Stimulated activated CD8-positive, alpha-beta memory T cell treated with anti-CD3 and anti-CD28 coated beads, Interleukin-7, amount 100 ng/mL, for 24 hours (primary cell): ENCODE measurements around the gene GAS2.
"Not testable (repeated sequence)": the region's sequence is repeated elsewhere in the genome, so short reads cannot be mapped to it uniquely, and the experiment has no call there.

Experiments
- DNase-seq: peaks from one replicate; pipeline ENCODE4 v3.0.0-alpha.2; 2020; ENCODE audit warnings: low read depth

Gene GAS2

GRCh38 chr11:22666325-22666687 is at the start of gene GAS2:
GAS2 (plus strand) TSS chr11:22666611; CDS start chr11:22674870, 8,259 bp downstream.
- no peak for DNase-seq

- DNase-seq = no peak
Observed at GRCh38 chr11:22617868-22618267, 48.5 kb upstream of the GAS2 start.

GRCh38 chr11:22624742-22625447 is 41.5 kb upstream of the GAS2 start:
- DNase-seq = peak; percentile 31

GRCh38 chr11:22625448-22626287 is 40.7 kb upstream of the GAS2 start, which contains the start of gene FANCF:
FANCF (minus strand) TSS chr11:22625823; CDS start chr11:22625810, 13 bp downstream.
- peak; percentile 80 for DNase-seq

GRCh38 chr11:22626573-22627239 is 39.7 kb upstream of the GAS2 start:
- DNase-seq = no peak

- no peak for DNase-seq
Observed at GRCh38 chr11:22627421-22627820, 39.0 kb upstream of the GAS2 start.

- DNase-seq = no peak
Observed at GRCh38 chr11:22633354-22633902, 33.0 kb upstream of the GAS2 start.

GRCh38 chr11:22634897-22635629 is 31.3 kb upstream of the GAS2 start:
- no peak for DNase-seq

- DNase-seq = no peak
Observed at GRCh38 chr11:22635689-22636088, 30.7 kb upstream of the GAS2 start.

GRCh38 chr11:22640862-22641261 is 25.5 kb upstream of the GAS2 start:
- no peak for DNase-seq

- DNase-seq = no peak
Observed at GRCh38 chr11:22641559-22641958, 24.9 kb upstream of the GAS2 start.

- DNase-seq = not testable (repeated sequence)
Observed at GRCh38 chr11:22652346-22652745, 14.1 kb upstream of the GAS2 start.

- no peak for DNase-seq
Observed at GRCh38 chr11:22656130-22656529, 10.3 kb upstream of the GAS2 start.

- DNase-seq = no peak
Observed at GRCh38 chr11:22657101-22657694, 9.2 kb upstream of the GAS2 start.

GRCh38 chr11:22659783-22660182 is 6.6 kb upstream of the GAS2 start:
- no peak for DNase-seq

- no peak for DNase-seq
Observed at GRCh38 chr11:22666688-22667439, 453 bp downstream of the GAS2 start.

- DNase-seq = no peak
Observed at GRCh38 chr11:22668005-22668796, 1.8 kb downstream of the GAS2 start.

- DNase-seq = no peak
Observed at GRCh38 chr11:22669368-22669767, 3.0 kb downstream of the GAS2 start.

- no peak for DNase-seq
Observed at GRCh38 chr11:22670830-22671229, 4.4 kb downstream of the GAS2 start.

- DNase-seq = no peak
Observed at GRCh38 chr11:22671751-22672150, 5.3 kb downstream of the GAS2 start.
